H7 (cell line): ENCODE data around the gene NUP214. TPM values are rescaled to one million over a fixed set of nuclear protein-coding genes. Genes with fewer than 3 reads are reported as not detected.

Experiments used
- DNase-seq: peaks from one replicate; pipeline ENCODE4 v3.0.0; 2012
- H3K27me3 ChIP-seq: 2 replicates; pipeline ENCODE4 v1.6.0; 2011; ENCODE audit warnings: mild to moderate bottlenecking, low read length; ENCODE audit not compliant: control insufficient read depth, insufficient read depth
- H3K36me3 ChIP-seq: replicated peaks from 2 replicates; pipeline ENCODE4 v1.5.1; 2011; ENCODE audit warnings: low read length; ENCODE audit not compliant: control insufficient read depth, insufficient read depth
- H3K4me3 ChIP-seq: 2 replicates; pipeline ENCODE4 v1.5.1; 2011; ENCODE audit warnings: low read depth, mild to moderate bottlenecking, control low read depth, low read length, moderate library complexity; ENCODE audit not compliant: insufficient read depth
- total RNA-seq: library from RNA; depleted of rRNA; stranded (reverse); fragments of >200 nt; shearing (Covaris generic); gene quantifications from 2 replicates; pipeline ENCODE4 v1.2.3, GENCODE V29; 2014

The NUP214 gene
- total RNA-seq, 1 experiment from 2014 or later, result 26.5 TPM

- peaks cover 18% of the 10 kb centered on the region for H3K27me3 ChIP-seq
- no peaks in the 10 kb centered on the region for H3K36me3 ChIP-seq
- DNase-seq, result peak; percentile 89
- H3K4me3 ChIP-seq, result no peak overlapping the region
Observed at GRCh38 chr9:131275332-131276093, 150.1 kb downstream of the NUP214 start.

- peaks cover 19% of the 10 kb centered on the region for H3K27me3 ChIP-seq
- peak; percentile 88 for DNase-seq
Observed at GRCh38 chr9:131276094-131276888, 150.9 kb downstream of the NUP214 start, which contains the start of gene FAM78A. TSS of gene FAM78A (minus strand) at chr9:131276510. CDS start at chr9:131276179, 331 bp downstream.

GRCh38 chr9:131276891-131277286, 151.5 kb downstream of the NUP214 start:
- no peaks in the 10 kb centered on the region for H3K36me3 ChIP-seq
- H3K27me3 ChIP-seq, result peaks cover 22% of the 10 kb centered on the region
- H3K4me3 ChIP-seq, result peak overlapping the region; percentile 54
- peak; percentile 83 for DNase-seq

More at GRCh38 chr9:131276094-131276888, 150.9 kb downstream of the NUP214 start, which contains the start of gene FAM78A:
- Histone ChIP-seq H3K4me3 (peak within 1 kb of the TSS; percentile 54), H3K36me3 (no peaks in the 10 kb centered on the region)

GRCh38 chr9:131277287-131277909, 152.0 kb downstream of the NUP214 start:
- peak overlapping the region; percentile 54 for H3K4me3 ChIP-seq

GRCh38 chr9:131277910-131278701, 152.7 kb downstream of the NUP214 start:
- Histone ChIP-seq H3K4me3 (peak overlapping the region; percentile 54), H3K36me3 (no peaks in the 10 kb centered on the region), H3K27me3 (peaks cover 28% of the 10 kb centered on the region)
- DNase-seq, result peak; percentile 99

More at GRCh38 chr9:131277287-131277909, 152.0 kb downstream of the NUP214 start:
- Histone ChIP-seq H3K27me3 (peaks cover 26% of the 10 kb centered on the region), H3K36me3 (no peaks in the 10 kb centered on the region)
- DNase-seq, result peak; percentile 88

- Histone ChIP-seq H3K27me3 (peaks cover 28% of the 10 kb centered on the region), H3K36me3 (no peaks in the 10 kb centered on the region), H3K4me3 (no peak overlapping the region)
- peak; percentile 60 for DNase-seq
Observed at GRCh38 chr9:131278702-131279111, 153.3 kb downstream of the NUP214 start.

GRCh38 chr9:131279196-131279862, 153.9 kb downstream of the NUP214 start:
- no peak overlapping the region for H3K4me3 ChIP-seq
- H3K27me3 ChIP-seq, result peaks cover 28% of the 10 kb centered on the region
- peak; percentile 67 for DNase-seq
- no peaks in the 10 kb centered on the region for H3K36me3 ChIP-seq

GRCh38 chr9:131279863-131280570, 154.6 kb downstream of the NUP214 start:
- H3K4me3 ChIP-seq, result no peak overlapping the region
- H3K36me3 ChIP-seq, result no peaks in the 10 kb centered on the region
- DNase-seq, result no peak
- H3K27me3 ChIP-seq, result peaks cover 28% of the 10 kb centered on the region

- H3K27me3 ChIP-seq, result peaks cover 24% of the 10 kb centered on the region
- no peak for DNase-seq
Observed at GRCh38 chr9:131280660-131281059, 155.3 kb downstream of the NUP214 start.

GRCh38 chr9:131281119-131281965, 156.0 kb downstream of the NUP214 start:
- DNase-seq, result peak; percentile 67
- no peak overlapping the region for H3K4me3 ChIP-seq
- H3K27me3 ChIP-seq, result peaks cover 17% of the 10 kb centered on the region
- no peaks in the 10 kb centered on the region for H3K36me3 ChIP-seq

More at GRCh38 chr9:131280660-131281059, 155.3 kb downstream of the NUP214 start:
- no peak overlapping the region for H3K4me3 ChIP-seq
- H3K36me3 ChIP-seq, result no peaks in the 10 kb centered on the region

- Histone ChIP-seq H3K36me3 (no peaks in the 10 kb centered on the region), H3K4me3 (peak overlapping the region; percentile 39; the same call in 1 of the 2 replicates), H3K27me3 (peaks cover 12% of the 10 kb centered on the region)
- no peak for DNase-seq
Observed at GRCh38 chr9:131282175-131282574, 156.8 kb downstream of the NUP214 start.

GRCh38 chr9:131282688-131283422, 157.5 kb downstream of the NUP214 start:
- peak overlapping the region; percentile 39 for H3K4me3 ChIP-seq
- peaks cover 10% of the 10 kb centered on the region for H3K27me3 ChIP-seq
- DNase-seq, result peak; percentile 97
- H3K36me3 ChIP-seq, result no peaks in the 10 kb centered on the region
